HuH-7.5 (cell line): ENCODE results near the gene LATS2.
"Not testable (repeated sequence)": the region's sequence is repeated elsewhere in the genome, so short reads cannot be mapped to it uniquely, and the experiment has no call there.

Experiments
- DNase-seq: peaks from one replicate; pipeline ENCODE4 v3.0.0; 2011; ENCODE audit warnings: low spot score

LATS2 gene

GRCh38 chr13:21075379-21076249 is 14.2 kb upstream of the LATS2 start:
- no peak for DNase-seq

GRCh38 chr13:21075011-21075378 is 13.6 kb upstream of the LATS2 start:
- no peak for DNase-seq

DNA sequence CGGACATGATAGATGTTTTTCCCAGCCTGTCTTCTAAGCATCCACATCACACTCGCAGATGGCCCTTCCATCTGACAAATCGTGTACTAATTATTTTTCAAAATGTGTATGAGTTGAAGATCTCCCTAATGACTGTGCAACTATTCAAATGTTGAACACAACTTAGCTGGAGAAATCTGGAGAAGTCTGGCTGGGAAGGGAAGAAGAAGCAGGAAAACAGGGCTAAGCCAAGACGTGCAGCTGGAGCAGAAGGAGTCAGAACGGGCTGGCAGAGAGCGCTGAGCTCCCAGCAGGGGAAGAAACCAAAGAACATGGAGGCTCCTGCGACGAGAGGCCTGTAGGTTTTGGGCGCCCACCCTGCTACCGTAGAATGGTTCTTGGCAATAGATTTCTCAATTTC is 13.2 kb upstream of the LATS2 start:
- DNase-seq = no peak

- no peak for DNase-seq
Observed at GRCh38 chr13:21071924-21072323, 10.5 kb upstream of the LATS2 start.

DNA sequence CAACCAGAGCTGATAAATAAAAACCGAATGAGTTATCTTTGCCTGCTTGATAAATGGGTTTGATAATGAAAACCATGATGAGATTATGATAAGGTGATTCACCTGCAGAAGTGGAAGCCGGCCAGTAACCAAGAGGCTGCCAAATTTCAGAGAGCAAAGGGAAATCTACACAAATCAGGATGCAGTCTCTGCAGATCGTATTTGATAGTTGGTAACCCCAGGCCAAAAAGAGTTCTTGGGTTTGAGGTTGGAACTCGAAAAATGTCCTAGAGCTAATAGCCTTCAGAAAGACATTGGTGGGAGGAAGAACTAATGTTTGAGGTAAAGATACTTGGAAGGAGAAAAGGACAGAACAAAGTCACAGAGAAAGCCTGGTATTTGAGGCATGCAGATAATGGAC is 9.6 kb upstream of the LATS2 start:
- DNase-seq = no peak

DNA sequence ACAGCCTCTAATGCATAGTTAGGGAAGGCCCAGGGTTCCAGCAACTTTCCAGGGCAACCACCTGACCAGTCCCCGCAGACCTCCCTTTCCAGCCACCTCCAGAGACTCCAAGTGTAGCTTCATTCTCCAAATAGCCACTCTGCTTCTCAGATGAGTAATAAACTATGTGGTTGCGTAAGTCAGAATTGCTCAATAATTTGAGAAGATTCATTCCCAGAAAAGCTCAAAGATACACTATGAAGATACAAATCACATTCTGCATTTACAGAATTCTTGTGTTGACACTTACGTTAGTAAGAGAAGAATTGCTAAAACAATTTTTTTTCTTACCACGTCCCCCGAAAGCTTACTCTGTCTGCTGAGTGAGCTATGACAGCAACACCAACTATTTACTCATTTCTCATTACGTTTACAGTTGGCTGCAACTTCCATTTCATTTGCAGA is 8.2 kb upstream of the LATS2 start:
- peak; percentile 17 for DNase-seq

GRCh38 chr13:21067848-21068247 is 6.5 kb upstream of the LATS2 start:
- no peak for DNase-seq

- DNase-seq = no peak
Observed at GRCh38 chr13:21066946-21067345, 5.6 kb upstream of the LATS2 start.

DNA sequence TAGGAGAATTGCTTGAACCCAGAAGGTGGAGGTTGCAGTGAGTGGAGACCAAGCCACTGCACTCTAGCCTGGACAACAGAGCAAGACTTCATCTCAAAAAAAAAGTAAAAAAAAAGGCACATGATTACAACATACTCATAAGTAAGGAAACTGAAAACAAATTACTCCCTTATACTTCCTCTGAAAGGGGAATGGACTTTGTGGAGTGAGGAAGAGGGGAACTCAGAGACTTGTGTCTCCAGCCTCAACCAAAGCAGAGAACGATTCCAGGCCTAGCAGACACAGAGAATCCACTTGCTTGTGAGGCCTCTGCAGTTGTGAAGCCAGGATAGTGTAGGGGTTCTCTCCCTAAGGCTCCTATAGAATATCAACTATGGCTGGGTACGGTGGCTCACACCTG is 4.3 kb upstream of the LATS2 start:
- DNase-seq = no peak

DNA sequence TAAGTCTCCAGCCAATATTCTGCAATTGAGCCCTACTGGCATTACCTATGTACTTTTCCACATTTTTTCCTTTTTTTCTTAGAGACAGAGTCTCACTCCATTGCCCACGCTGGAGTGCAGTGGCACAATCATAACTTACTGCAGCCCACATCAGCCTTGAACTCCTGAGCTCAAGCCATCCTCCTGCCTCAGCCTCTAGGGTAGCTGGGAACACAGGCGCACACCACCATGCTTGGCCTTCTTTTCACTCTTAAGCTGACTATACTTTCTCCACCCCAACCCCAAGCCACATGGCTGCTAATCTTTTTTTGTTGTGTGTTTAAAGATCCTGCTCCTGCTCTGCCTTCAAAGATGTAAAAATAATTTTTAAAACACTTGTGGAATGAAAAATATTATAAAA is 1.6 kb upstream of the LATS2 start:
- no peak for DNase-seq

DNA sequence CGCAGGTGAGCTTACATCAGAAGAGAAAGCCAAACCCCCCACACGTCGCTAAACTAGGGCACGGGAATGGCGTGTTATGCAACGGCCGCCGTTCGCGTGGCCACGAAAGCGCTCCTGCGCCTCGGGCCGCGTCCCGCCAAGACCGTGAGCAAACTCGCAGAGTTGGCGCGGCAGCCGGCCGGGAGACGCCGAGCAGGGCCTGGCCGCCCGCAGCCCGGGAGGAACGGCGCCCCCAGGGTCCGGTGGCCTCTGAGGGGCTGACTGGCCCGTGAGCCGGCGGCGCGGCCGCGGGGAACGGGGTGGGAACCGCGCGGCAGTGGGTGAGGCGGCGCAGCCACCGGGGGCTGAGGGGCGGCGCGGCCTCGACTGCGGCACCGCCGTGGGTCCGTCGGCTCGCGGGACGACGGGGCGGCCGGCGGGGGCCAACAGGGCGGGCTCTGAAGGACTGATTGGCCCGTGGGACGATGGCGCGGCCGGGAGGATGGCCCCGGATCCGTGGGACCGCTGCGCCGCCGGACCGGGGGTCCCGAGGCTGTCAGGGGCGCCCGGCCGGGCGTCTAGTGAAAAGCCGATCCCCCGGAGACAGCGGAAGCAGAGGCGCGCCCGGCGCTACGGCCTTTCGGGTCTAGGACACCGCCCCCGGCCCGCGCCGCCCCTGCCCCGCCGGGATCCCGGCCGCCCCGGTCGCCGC is 903 bp downstream of the LATS2 start:
- no peak for DNase-seq

GRCh38 chr13:21059641-21060337 is 1.6 kb downstream of the LATS2 start:
- DNase-seq = peak; percentile 43

DNA sequence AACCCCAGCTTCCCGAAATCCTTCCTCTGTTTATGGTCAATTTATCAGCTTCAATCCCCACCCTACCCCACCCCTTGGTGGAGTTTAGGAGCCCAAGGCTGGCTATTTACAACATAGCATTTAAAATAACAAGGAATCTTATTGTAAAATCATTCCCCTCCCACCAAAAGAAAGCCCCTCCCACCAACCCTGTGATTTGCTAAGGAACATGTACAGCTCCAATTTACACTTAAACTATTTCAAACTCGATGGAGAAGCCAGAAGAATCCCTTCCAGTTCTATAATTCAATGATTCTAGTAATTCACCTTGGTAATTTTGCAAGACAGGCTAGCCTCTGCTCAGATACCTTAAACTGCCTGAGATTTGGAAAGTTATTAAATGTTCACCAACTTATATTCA is 3.0 kb downstream of the LATS2 start:
- DNase-seq = no peak

- no peak for DNase-seq
Observed at GRCh38 chr13:21055511-21056045, 5.8 kb downstream of the LATS2 start.

DNA sequence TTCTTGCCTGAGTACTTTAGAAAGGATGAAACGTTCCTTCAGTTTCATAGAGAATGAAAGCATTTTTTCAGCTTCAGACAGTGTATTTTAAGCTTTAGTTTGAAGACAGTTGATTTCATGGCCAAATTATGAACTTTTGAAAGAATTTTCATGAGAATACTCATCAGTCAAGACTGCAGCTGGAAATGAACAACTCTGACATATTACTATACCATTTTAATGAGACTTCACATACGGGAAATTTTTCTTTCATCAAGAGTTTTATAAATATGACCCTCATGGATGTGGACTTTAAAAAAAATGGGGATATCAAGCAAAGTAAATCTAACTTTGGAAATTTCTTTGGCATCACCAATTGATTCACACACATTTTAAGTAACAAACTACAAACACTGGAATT is 6.4 kb downstream of the LATS2 start:
- DNase-seq = no peak

GRCh38 chr13:21054313-21054712 is 7.1 kb downstream of the LATS2 start:
- no peak for DNase-seq

DNA sequence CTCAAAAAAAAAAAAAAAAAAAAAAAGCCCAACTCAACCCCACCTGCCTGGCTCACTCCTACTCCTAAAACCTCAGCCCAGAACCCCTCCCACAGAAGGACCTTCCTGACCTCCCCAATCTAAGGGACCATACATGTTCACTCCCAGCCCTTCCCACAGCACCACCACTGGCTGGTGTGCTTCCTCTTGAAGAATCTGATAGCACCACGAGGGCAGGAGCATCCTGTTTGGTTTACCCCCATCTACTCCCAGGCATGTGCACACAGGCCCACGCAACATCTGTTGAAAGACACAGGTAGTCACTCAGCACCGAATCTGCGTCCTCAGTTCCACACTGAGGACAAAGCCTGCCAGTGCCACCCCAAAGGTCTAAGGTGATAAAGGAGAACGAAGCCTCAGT is 8.2 kb downstream of the LATS2 start:
- no peak for DNase-seq

- no peak for DNase-seq
Observed at GRCh38 chr13:21051675-21052074, 9.7 kb downstream of the LATS2 start.

DNA sequence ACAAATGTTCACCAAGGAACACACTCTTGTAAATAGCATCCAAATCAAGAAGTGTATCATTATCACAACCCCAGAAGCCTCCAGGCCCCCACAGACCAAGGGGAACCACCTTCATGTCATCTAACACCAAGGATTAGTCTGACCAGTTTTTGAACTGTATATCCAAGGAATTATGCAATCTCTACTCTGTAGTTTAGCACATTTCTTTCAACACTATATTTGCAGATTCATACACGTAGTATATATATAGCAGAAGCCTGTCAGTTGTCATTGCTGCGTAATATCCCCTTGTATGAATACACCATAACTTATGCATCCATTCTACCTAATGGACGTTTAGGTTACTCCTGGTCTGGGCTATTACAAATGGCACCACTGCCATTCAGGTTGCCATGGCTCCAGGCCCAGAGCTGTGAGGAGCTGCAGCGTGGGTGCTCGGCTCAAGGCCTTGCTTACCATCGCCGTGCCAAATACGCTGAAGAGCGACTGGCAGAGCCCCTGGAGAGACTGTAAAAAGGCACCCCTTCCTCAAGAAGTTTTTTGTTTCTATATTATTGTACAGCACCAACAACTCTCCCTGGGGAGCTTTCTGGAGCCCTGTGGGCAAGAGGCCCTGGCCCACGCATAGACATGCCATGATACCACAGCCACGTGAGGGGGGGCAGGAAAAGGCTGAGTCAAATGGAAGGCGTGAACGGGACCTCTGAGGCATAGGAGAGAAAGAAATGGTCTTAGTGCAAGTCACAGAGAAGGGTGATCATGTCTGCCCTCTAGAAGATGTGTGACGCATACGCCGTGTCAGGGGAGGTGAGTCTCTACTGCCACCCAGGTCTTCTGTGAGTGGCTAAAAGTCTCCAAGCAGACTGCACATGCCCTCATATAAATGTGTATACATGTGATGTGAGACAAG is 10.8 kb downstream of the LATS2 start:
- no peak for DNase-seq

- not testable (repeated sequence) for DNase-seq
Observed at GRCh38 chr13:21049731-21050130, 11.7 kb downstream of the LATS2 start.

- no peak for DNase-seq
Observed at GRCh38 chr13:21048901-21049698, 12.3 kb downstream of the LATS2 start.
